Stimulated activated naive B cell treated with anti-CD40 and anti-IgM and Interleukin-4, amounts not matched to agents 10 μg/mL and 1 μg/mL and 100 μg/mL, for 72 hours (primary cell): ENCODE measurements around the gene SFI1.
A peak's percentile ranks its signal among the peaks of the same experiment; 100 is the strongest.

Experiments used
- ATAC-seq, 2 donors: fragments of 150-1000 bp; cut with Tn5 transposase; replicated peaks; 2 replicates each; pipeline ENCODE4 v1.10.0; 2021; ENCODE audit warnings: moderate library complexity in 1 of 2
- DNase-seq: peaks from one replicate; pipeline ENCODE4 v3.0.0; 2021
- H3K27ac Mint-ChIP-seq: one replicate; pipeline ENCODE4 v1.8.0; 2022; ENCODE audit warnings: mild to moderate bottlenecking, mixed read lengths
- H3K27me3 Mint-ChIP-seq, 2 donors: one replicate each; pipeline ENCODE4 v1.8.0; 2022; ENCODE audit warnings: mixed read lengths in 2 of 2
- H3K36me3 Mint-ChIP-seq, 2 donors: one replicate each; pipeline ENCODE4 v1.8.0; 2022; ENCODE audit warnings: mixed read lengths in 2 of 2, mild to moderate bottlenecking in 1 of 2
- H3K4me1 Mint-ChIP-seq, 2 donors: one replicate each; pipeline ENCODE4 v1.8.0; 2022; ENCODE audit warnings: mixed read lengths in 2 of 2, mild to moderate bottlenecking in 1 of 2
- H3K4me3 Mint-ChIP-seq, 2 donors: one replicate each; pipeline ENCODE4 v1.8.0; 2022; ENCODE audit warnings: mild to moderate bottlenecking in 2 of 2, mixed read lengths in 2 of 2, moderate library complexity in 1 of 2
- H3K9me3 Mint-ChIP-seq, 2 donors: one replicate each; pipeline ENCODE4 v1.8.0; 2022; ENCODE audit warnings: mixed read lengths in 2 of 2, mild to moderate bottlenecking in 1 of 2

The SFI1 gene

GRCh38 chr22:31616315-31616980, 120.1 kb downstream of the SFI1 start:
- H3K9me3 Mint-ChIP-seq = no peaks in the 10 kb centered on the region
- peak overlapping the region; percentile 71 for H3K27ac Mint-ChIP-seq
- peak overlapping the region; percentile 20 to 44 for H3K4me3 Mint-ChIP-seq
- peak; percentile 79 for DNase-seq
- H3K4me1 Mint-ChIP-seq = peaks cover 35 to 43% of the 10 kb centered on the region in 2 donors
- peak; percentile 97 to 98 for ATAC-seq
- no peaks in the 10 kb centered on the region for H3K27me3 Mint-ChIP-seq
- H3K36me3 Mint-ChIP-seq = peaks cover 44 to 74% of the 10 kb centered on the region in 2 donors

- no peak for ATAC-seq
- Mint-ChIP-seq H3K9me3 (no peaks in the 10 kb centered on the region), H3K36me3 (peaks cover 41 to 68% of the 10 kb centered on the region in 2 donors), H3K27me3 (no peaks in the 10 kb centered on the region), H3K4me1 (peaks cover 37 to 44% of the 10 kb centered on the region in 2 donors), H3K27ac (peak overlapping the region; percentile 71), H3K4me3 (peak overlapping the region in 1 of 2 donors; percentile 39)
- no peak for DNase-seq
Measured at GRCh38 chr22:31618057-31618456, 121.7 kb downstream of the SFI1 start.

- Mint-ChIP-seq H3K36me3 (peaks cover 39 to 71% of the 10 kb centered on the region in 2 donors), H3K9me3 (no peaks in the 10 kb centered on the region), H3K4me3 (no peak overlapping the region), H3K27ac (peak overlapping the region; percentile 52), H3K27me3 (no peaks in the 10 kb centered on the region), H3K4me1 (peaks cover 37 to 48% of the 10 kb centered on the region in 2 donors)
- DNase-seq (no peak), ATAC-seq (no peak)
Measured at GRCh38 chr22:31618471-31619176, 122.3 kb downstream of the SFI1 start.

GRCh38 chr22:31619611-31620300, 123.4 kb downstream of the SFI1 start:
- ATAC-seq = no peak
- Mint-ChIP-seq H3K36me3 (peaks cover 41 to 66% of the 10 kb centered on the region in 2 donors), H3K4me1 (peaks cover 34 to 48% of the 10 kb centered on the region in 2 donors), H3K27me3 (no peaks in the 10 kb centered on the region), H3K9me3 (no peaks in the 10 kb centered on the region), H3K27ac (peak overlapping the region; percentile 79), H3K4me3 (no peak overlapping the region)
- DNase-seq = no peak

- H3K9me3 Mint-ChIP-seq = no peaks in the 10 kb centered on the region
- H3K27me3 Mint-ChIP-seq = no peaks in the 10 kb centered on the region
- peaks cover 31 to 48% of the 10 kb centered on the region in 2 donors for H3K4me1 Mint-ChIP-seq
- DNase-seq = no peak
- H3K4me3 Mint-ChIP-seq = no peak overlapping the region
- peak overlapping the region; percentile 75 for H3K27ac Mint-ChIP-seq
- peaks cover 44 to 64% of the 10 kb centered on the region in 2 donors for H3K36me3 Mint-ChIP-seq
- ATAC-seq = no peak
Measured at GRCh38 chr22:31620756-31621480, 124.6 kb downstream of the SFI1 start.

- Mint-ChIP-seq H3K9me3 (no peaks in the 10 kb centered on the region), H3K27ac (peak overlapping the region; percentile 69), H3K4me1 (peaks cover 27 to 48% of the 10 kb centered on the region in 2 donors), H3K36me3 (peaks cover 45 to 67% of the 10 kb centered on the region in 2 donors), H3K27me3 (no peaks in the 10 kb centered on the region), H3K4me3 (no peak overlapping the region)
- no peak for DNase-seq
- no peak for ATAC-seq
Measured at GRCh38 chr22:31621507-31622124, 125.3 kb downstream of the SFI1 start.

- DNase-seq (no peak), ATAC-seq (no peak)
- H3K36me3 Mint-ChIP-seq = peaks cover 39 to 65% of the 10 kb centered on the region in 2 donors
- no peaks in the 10 kb centered on the region for H3K9me3 Mint-ChIP-seq
- H3K27ac Mint-ChIP-seq = peak overlapping the region; percentile 65
- H3K27me3 Mint-ChIP-seq = no peaks in the 10 kb centered on the region
- H3K4me3 Mint-ChIP-seq = no peak overlapping the region
- peaks cover 26 to 48% of the 10 kb centered on the region in 2 donors for H3K4me1 Mint-ChIP-seq
Measured at GRCh38 chr22:31622980-31623379, 126.6 kb downstream of the SFI1 start.

GRCh38 chr22:31623592-31624304, 127.4 kb downstream of the SFI1 start:
- no peak overlapping the region for H3K4me3 Mint-ChIP-seq
- peaks cover 32 to 56% of the 10 kb centered on the region in 2 donors for H3K4me1 Mint-ChIP-seq
- peak overlapping the region; percentile 20 for H3K27ac Mint-ChIP-seq
- H3K9me3 Mint-ChIP-seq = no peaks in the 10 kb centered on the region
- H3K36me3 Mint-ChIP-seq = peaks cover 36 to 69% of the 10 kb centered on the region in 2 donors
- no peak for DNase-seq
- H3K27me3 Mint-ChIP-seq = no peaks in the 10 kb centered on the region
- no peak for ATAC-seq

GRCh38 chr22:31625257-31625640, 128.9 kb downstream of the SFI1 start:
- DNase-seq (no peak), ATAC-seq (no peak)
- Mint-ChIP-seq H3K36me3 (peaks cover 31 to 63% of the 10 kb centered on the region in 2 donors), H3K4me1 (peaks cover 38 to 68% of the 10 kb centered on the region in 2 donors), H3K9me3 (no peaks in the 10 kb centered on the region), H3K27me3 (no peaks in the 10 kb centered on the region), H3K4me3 (no peak overlapping the region), H3K27ac (peak overlapping the region; percentile 86)

- ATAC-seq (no peak), DNase-seq (no peak)
- H3K4me3 Mint-ChIP-seq = peak overlapping the region in 1 of 2 donors; percentile 37
- peak overlapping the region; percentile 77 for H3K27ac Mint-ChIP-seq
- no peaks in the 10 kb centered on the region for H3K9me3 Mint-ChIP-seq
- peaks cover 31 to 60% of the 10 kb centered on the region in 2 donors for H3K36me3 Mint-ChIP-seq
- no peaks in the 10 kb centered on the region for H3K27me3 Mint-ChIP-seq
- peaks cover 40 to 69% of the 10 kb centered on the region in 2 donors for H3K4me1 Mint-ChIP-seq
Measured at GRCh38 chr22:31625661-31626426, 129.5 kb downstream of the SFI1 start.

- ATAC-seq (no peak), DNase-seq (no peak)
- H3K9me3 Mint-ChIP-seq = no peaks in the 10 kb centered on the region
- peak overlapping the region; percentile 83 for H3K27ac Mint-ChIP-seq
- no peaks in the 10 kb centered on the region for H3K27me3 Mint-ChIP-seq
- H3K4me3 Mint-ChIP-seq = no peak overlapping the region
- H3K4me1 Mint-ChIP-seq = peaks cover 45 to 76% of the 10 kb centered on the region in 2 donors
- H3K36me3 Mint-ChIP-seq = peaks cover 30 to 57% of the 10 kb centered on the region in 2 donors
Measured at GRCh38 chr22:31626427-31627150, 130.3 kb downstream of the SFI1 start.

- no peak for ATAC-seq
- peaks cover 26 to 53% of the 10 kb centered on the region in 2 donors for H3K36me3 Mint-ChIP-seq
Measured at GRCh38 chr22:31627223-31627731, 130.9 kb downstream of the SFI1 start.

More at GRCh38 chr22:31627223-31627731, 130.9 kb downstream of the SFI1 start:
- peaks cover 44 to 83% of the 10 kb centered on the region in 2 donors for H3K4me1 Mint-ChIP-seq
- no peak for DNase-seq
- no peaks in the 10 kb centered on the region for H3K9me3 Mint-ChIP-seq
- no peaks in the 10 kb centered on the region for H3K27me3 Mint-ChIP-seq
- H3K4me3 Mint-ChIP-seq = no peak overlapping the region
- peak overlapping the region; percentile 65 for H3K27ac Mint-ChIP-seq
